HCT116 (cell line): ENCODE measurements around the gene TMEM125.

Experiments used
- EGR1 ChIP-seq: IDR thresholded peaks from 2 replicates; pipeline ENCODE4 v1.6.1; 2012; ENCODE audit warnings: low read depth
- ELF1 ChIP-seq: IDR thresholded peaks from 2 replicates; pipeline ENCODE4 v1.6.1; 2012; ENCODE audit warnings: low read depth, borderline replicate concordance
- POLR2AphosphoS5 ChIP-seq: IDR thresholded peaks from 2 replicates; pipeline ENCODE4 v1.6.1; 2011; ENCODE audit warnings: mild to moderate bottlenecking, low read depth, low read length, moderate library complexity
- RAD21 ChIP-seq: IDR thresholded peaks from 2 replicates; pipeline ENCODE4 v1.6.1; 2012; ENCODE audit warnings: low read depth, mild to moderate bottlenecking
- ZFX ChIP-seq: fragments of 450-650 bp; IDR thresholded peaks from 2 replicates; pipeline ENCODE4 v1.6.1; 2017
- ZNF274 ChIP-seq: fragments of 200-500 bp; sonication (Bioruptor generic); IDR thresholded peaks from 2 replicates; pipeline ENCODE4 v1.6.1; 2014; ENCODE audit warnings: mild to moderate bottlenecking, low read depth, low read length, inconsistent platforms
- TF ChIP-seq, protein P1 (sequence below), 3 experiments: fragments of 200-600 bp in 1 of 3; sonication (generic) in 1 of 3; IDR thresholded peaks in 2 of 3; conservative IDR thresholded peaks in 1 of 3; 2 replicates each; pipeline ENCODE4 v1.5.1; 2012 to 2017; ENCODE audit warnings: low read depth in 2 of 3, low read length in 2 of 3, antibody characterized with exemption in 1 of 3, borderline replicate concordance in 1 of 3, control low read depth in 1 of 3, mild to moderate bottlenecking in 1 of 3, mixed read lengths in 1 of 3, mixed run types in 1 of 3, moderate library complexity in 1 of 3; ENCODE audit not compliant: insufficient read depth in 1 of 3
- TF ChIP-seq, protein P2 (sequence below): IDR thresholded peaks from 2 replicates; pipeline ENCODE4 v1.6.1; 2011; ENCODE audit warnings: mild to moderate bottlenecking, low read length, moderate library complexity; ENCODE audit not compliant: insufficient replicate concordance; ENCODE audit errors: extremely low read depth
- TF ChIP-seq, protein P3 (sequence below): IDR thresholded peaks from 2 replicates; pipeline ENCODE4 v1.6.1; 2012

DNA sequence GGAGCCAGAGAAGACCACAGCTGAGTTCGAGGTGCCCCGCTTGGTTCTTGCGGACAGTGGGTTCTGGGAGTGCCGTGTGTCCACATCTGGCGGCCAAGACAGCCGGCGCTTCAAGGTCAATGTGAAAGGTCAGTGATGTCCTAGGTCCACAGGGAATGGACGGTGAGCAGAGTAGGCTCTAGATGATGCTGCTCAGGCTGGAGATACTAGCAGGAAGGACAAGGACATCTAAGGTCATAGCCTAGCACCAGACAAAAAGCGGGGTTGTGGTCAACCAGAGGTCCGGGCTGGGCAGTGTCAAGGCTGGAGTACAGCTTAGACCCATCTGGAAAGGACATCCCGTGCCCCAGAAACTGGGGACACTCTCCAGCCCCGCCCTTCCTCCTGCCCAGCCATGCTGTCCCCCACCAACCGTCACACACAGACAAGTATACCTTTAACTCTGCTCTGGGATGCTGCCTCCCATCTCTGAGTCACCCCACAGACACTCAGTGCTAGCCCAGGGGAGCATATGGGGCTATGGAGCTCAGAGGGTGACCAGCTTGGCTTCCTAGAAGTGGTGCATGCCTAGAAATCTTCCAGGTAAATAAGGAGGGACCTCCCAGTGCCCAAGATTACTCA, 39.7 kb downstream of the TMEM125 start:
- no peak for TF ChIP-seq POLR2AphosphoS5
- TF ChIP-seq, protein P1, sequence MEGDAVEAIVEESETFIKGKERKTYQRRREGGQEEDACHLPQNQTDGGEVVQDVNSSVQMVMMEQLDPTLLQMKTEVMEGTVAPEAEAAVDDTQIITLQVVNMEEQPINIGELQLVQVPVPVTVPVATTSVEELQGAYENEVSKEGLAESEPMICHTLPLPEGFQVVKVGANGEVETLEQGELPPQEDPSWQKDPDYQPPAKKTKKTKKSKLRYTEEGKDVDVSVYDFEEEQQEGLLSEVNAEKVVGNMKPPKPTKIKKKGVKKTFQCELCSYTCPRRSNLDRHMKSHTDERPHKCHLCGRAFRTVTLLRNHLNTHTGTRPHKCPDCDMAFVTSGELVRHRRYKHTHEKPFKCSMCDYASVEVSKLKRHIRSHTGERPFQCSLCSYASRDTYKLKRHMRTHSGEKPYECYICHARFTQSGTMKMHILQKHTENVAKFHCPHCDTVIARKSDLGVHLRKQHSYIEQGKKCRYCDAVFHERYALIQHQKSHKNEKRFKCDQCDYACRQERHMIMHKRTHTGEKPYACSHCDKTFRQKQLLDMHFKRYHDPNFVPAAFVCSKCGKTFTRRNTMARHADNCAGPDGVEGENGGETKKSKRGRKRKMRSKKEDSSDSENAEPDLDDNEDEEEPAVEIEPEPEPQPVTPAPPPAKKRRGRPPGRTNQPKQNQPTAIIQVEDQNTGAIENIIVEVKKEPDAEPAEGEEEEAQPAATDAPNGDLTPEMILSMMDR (IDR thresholded peaks at IDR 0.05 in 2 of 3, conservative IDR thresholded peaks at IDR 0.05 in 1 of 3; ENCODE audit: borderline replicate concordance in 1 of 3, insufficient read depth in 1 of 3, low read depth in 2 of 3, low read length in 2 of 3), result no peak
- TF ChIP-seq EGR1, result no peak
- TF ChIP-seq ZNF274, result no peak
- TF ChIP-seq RAD21, result no peak
- no peak for TF ChIP-seq ZFX
- TF ChIP-seq, protein P2, sequence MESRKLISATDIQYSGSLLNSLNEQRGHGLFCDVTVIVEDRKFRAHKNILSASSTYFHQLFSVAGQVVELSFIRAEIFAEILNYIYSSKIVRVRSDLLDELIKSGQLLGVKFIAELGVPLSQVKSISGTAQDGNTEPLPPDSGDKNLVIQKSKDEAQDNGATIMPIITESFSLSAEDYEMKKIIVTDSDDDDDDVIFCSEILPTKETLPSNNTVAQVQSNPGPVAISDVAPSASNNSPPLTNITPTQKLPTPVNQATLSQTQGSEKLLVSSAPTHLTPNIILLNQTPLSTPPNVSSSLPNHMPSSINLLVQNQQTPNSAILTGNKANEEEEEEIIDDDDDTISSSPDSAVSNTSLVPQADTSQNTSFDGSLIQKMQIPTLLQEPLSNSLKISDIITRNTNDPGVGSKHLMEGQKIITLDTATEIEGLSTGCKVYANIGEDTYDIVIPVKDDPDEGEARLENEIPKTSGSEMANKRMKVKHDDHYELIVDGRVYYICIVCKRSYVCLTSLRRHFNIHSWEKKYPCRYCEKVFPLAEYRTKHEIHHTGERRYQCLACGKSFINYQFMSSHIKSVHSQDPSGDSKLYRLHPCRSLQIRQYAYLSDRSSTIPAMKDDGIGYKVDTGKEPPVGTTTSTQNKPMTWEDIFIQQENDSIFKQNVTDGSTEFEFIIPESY, result no peak
- no peak for TF ChIP-seq ELF1
- TF ChIP-seq, protein P3, sequence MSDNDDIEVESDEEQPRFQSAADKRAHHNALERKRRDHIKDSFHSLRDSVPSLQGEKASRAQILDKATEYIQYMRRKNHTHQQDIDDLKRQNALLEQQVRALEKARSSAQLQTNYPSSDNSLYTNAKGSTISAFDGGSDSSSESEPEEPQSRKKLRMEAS, result no peak
